ENCODE measurements around the gene USP50.
A peak's percentile ranks its signal among the peaks of the same experiment; 100 is the strongest.
"Not testable (repeated sequence)": the region's sequence is repeated elsewhere in the genome, so short reads cannot be mapped to it uniquely, and the experiment has no call there.

The USP50 gene

DNA sequence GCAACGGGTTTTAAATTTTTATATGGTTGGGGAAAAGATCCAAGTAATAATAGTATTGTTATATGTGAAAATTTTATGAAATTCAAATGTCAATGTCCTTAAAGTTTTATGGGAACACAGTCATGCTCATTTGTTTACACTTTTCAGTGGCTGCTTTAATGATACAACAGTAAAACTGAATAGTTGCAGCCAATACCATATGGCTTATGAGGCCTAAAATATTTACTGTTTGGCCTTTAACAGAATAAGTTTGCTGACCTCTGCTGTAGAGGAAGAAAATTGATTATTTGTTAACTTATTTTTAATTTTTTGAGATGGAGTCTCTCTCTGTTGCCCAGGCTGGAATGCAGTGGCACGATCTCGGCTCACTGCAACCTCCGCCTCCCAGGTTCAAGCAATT is 44.7 kb downstream of the USP50 start:
- DNase-seq = no peak

GRCh38 chr15:50500352-50500751 is 46.1 kb downstream of the USP50 start:
- DNase-seq = no peak

DNA sequence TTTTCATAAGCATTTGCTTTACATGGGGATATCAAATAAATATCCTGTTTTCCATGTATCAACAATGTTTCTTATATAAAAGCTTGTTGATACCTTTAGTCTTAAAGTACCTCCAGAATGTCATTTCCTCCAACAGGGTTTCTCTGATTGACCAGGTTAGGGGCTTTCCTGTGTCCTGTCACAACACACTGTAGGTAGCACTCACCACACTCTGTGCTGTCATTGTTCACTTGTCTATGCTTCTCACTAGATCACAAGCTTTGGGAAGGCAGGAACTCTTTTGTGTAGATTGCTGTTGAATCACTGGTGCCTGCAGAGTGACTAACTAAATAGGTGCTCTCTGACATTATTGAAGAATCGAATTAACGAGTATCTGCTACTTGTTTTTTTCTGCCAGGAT is 49.8 kb downstream of the USP50 start:
- no peak for DNase-seq

DNA sequence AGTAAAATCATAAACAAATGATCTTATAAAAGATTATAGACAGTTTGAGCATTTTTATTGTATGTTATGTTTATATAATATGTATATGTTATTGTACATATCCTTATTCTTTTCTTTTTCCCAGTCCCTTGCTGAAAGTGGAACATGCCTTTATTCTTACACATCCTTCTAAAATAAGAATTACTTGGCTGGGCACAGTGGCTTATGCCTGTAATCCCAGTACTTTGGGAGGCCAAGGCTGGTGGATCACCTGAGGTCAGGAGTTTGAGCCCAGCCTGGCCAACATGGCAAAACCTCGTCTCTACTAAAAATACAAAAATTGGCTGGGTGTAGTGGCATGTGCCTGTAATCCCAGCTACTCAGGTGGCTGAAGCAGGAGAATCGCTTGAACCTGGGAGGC is 51.9 kb downstream of the USP50 start:
- DNase-seq = not testable (repeated sequence)

DNA sequence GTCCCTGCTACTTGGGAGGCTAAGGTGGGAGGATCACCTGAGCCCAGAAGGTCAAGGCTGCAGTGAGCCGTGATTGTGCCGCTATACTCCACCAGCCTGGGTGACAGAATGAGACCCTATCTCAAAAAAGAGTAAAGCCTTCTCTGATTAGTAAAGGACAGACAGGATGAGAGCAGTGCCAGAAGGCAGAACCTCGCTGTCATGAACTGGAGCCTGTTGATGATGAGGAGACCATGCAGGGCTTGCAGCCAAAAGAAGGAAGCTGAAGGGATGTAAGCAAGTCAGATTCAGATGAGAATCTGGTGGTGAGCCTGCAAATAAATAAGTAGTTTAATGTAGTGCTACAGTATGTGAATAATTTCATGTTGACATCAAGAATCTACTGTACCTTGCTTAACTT is 52.8 kb downstream of the USP50 start:
- DNase-seq = no peak

- DNase-seq = peak in 1 of 5 donors; percentile 7
Measured at GRCh38 chr15:50487287-50487686, 59.2 kb downstream of the USP50 start.

DNA sequence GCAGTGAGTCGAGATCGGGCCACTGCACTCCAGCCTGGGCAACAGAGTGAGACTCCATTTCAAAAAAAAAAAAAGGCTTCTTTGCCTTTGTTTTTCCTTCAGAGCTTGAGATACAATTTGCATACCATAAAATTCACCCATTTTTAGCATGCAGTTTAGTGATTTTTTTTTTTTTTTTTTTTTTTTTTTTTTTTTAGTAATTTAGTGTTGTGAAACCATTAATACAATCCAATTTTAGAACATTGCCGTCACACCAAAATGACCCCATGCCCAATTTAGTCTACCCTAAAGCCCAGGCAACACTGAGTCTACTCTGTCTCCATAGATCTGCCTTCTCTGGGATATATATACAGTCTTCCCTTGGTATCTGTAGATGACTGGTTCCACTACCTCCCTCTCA is 61.1 kb downstream of the USP50 start:
- DNase-seq = no peak

GRCh38 chr15:50484781-50485180 is 61.7 kb downstream of the USP50 start:
- no peak for DNase-seq

DNA sequence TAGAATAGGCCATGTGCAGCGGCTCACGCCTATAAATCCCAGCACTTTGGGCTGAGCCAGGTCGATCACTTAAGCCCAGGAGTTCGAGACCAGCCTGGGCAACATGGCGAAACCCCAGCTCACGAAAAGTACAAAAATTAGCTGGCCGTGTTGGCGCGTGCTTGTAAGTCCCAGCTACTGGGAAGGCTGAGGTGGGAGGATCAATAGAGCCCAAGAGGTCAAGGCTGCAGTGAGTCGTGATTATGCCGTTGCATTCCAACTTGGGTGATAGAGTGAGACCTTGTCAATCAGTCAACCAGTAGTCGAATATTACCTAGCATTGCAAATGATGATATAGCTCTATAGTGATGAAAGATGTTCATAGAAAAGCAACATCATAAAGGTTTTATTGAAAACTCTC is 70.3 kb downstream of the USP50 start:
- no peak for DNase-seq

DNA sequence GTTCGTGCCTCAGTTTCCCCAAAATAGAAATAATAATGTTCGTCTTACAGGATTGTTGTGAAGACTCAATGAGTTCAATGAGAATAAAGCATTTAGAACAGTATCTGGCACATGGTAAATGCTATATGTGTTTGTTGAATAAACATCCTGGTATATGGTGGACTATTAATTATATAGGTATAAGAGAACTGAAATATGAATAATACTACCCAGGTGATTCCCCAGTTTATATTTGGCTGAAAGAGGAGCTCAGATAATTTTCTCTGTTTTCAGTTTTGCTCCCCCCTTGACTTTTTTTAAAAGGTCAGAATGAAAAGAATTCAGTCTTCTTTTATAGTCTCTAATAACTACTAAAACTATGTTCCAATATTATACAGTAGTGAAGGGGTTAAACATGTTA is 75.4 kb downstream of the USP50 start:
- no peak for DNase-seq

DNA sequence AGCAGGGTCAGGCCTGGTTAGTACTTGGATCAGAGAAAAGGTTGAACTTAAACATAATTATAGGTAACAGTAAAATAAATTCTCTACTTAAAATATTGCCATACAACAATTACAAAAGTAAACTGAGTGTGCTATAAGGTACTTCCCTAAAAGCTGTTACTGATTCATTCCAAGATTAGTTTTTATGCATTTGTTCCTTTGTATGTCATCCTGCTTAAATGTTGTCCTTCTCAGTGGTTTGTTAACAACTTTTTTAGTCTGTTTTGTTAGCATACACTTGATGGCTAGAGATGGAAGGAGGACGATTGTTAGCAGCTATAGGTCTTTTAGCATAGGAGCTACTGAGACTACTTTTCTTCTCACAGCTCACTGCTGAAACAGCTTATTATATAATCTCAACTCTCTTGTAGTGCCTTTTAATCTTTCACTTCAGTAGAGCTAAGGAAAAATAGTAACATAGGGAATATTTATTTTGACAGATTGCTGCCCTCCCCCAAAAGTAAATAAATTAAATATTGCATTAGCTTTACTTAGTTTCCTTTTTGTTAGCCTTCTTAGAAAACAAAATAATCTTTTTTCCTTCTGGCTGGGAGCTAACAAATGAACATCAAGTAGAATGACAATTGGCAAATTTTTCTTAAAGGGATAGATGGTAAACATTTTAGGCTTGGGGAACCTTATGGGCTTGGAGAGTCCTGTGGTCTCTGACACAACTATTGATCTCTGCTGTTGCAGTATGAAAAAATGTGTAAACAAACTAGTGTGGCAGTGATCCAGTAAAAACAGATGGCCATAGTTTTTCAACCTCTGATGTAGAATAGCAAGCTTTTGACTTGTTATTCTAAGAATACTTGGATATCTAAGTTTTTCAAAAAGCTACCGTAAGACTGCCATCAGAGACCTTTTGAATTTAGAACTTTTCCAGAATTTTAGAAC is 82.8 kb downstream of the USP50 start:
- peak in 1 of 5 donors; percentile 11 for DNase-seq

GRCh38 chr15:50458348-50459112 is 87.9 kb downstream of the USP50 start:
- no peak for DNase-seq

- DNase-seq = no peak
Measured at GRCh38 chr15:50452927-50453326, 93.5 kb downstream of the USP50 start.
